HTR-8/SVneo (cell line): ENCODE results near the gene TMC6.
"Not testable (repeated sequence)": the region's sequence is repeated elsewhere in the genome, so short reads cannot be mapped to it uniquely, and the experiment has no call there.

Experiments
- DNase-seq: peaks from one replicate; pipeline ENCODE4 v3.0.0; 2011; ENCODE audit warnings: low spot score, mixed read lengths; ENCODE audit not compliant: insufficient read length
- FAIRE-seq: peaks from 2 replicates; lab custom pipeline; 2011; peaks lifted over from hg19 to GRCh38; lab: Jason Lieb, UNC

Gene TMC6, protein sequence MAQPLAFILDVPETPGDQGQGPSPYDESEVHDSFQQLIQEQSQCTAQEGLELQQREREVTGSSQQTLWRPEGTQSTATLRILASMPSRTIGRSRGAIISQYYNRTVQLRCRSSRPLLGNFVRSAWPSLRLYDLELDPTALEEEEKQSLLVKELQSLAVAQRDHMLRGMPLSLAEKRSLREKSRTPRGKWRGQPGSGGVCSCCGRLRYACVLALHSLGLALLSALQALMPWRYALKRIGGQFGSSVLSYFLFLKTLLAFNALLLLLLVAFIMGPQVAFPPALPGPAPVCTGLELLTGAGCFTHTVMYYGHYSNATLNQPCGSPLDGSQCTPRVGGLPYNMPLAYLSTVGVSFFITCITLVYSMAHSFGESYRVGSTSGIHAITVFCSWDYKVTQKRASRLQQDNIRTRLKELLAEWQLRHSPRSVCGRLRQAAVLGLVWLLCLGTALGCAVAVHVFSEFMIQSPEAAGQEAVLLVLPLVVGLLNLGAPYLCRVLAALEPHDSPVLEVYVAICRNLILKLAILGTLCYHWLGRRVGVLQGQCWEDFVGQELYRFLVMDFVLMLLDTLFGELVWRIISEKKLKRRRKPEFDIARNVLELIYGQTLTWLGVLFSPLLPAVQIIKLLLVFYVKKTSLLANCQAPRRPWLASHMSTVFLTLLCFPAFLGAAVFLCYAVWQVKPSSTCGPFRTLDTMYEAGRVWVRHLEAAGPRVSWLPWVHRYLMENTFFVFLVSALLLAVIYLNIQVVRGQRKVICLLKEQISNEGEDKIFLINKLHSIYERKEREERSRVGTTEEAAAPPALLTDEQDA

DNA sequence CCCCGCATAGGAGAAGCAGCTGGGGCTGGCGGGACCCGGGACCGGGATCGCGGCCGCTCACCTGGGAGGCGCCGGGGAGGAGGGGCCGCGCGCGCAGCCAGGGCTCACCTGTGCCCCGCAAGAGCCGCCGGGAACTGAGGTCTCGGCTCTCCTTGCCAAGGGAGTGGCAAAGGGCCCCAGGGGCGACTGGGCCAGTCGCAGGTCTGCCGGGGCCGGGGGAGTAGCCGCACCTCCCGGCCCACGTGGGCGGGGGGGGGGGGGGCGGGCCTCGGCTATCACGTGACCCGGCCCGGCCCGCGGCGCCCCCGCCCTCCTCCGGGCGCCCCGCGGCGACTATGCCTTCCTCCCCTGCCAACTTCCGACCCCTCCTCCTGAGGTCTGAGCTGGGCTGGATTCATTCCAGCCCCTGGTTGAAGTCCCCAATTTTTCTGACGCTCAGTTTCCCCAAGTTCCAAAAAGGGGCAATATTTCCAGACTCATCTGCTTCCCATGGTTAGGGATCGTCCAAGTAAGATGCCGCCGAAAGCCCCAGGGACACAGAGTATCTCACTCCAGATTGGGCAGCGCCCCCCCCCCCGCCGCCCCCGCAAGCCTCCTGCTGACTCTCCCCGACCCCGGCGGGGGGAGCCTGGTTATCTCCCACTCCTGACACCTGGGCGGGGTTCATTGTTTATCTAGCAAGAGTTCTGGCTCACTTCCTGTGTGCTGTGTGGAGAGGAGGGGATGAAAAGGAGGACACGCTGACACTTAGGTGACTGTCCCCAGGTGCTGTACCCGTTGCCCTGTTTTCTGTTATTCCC lies at the start of gene TMC6:
Gene TMC6, minus strand, starts transcription at position 205 of the 800 bp plus-strand sequence. CDS start 1,923 bp downstream, outside the sequence.
- DNase-seq = peak; percentile 84
- FAIRE-seq = no peak

DNA sequence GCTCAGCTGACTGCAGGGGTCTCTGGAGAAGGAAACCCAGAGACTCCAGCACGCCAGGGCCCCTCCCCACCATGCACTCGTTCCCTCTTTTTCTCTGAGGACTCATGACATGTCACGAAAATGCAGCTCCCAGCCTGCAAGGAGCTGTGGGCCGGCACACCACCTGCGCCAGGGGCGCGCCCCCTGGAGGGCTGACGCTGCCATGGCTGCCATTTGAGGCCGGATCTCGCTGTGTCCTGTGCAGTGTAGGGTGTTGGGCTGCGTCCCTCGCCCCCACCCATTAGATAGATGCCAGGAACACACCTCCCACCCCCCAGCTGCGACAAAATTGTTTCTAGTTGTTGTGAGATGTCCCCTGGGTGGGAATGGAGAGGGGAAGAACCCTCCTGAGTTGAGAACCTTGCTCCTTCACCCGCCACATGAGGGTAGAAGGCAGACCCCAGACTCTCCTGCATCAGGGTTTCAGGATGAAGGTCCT lies 48.0 kb upstream of the TMC6 start:
- DNase-seq = no peak
- FAIRE-seq = no peak

DNA sequence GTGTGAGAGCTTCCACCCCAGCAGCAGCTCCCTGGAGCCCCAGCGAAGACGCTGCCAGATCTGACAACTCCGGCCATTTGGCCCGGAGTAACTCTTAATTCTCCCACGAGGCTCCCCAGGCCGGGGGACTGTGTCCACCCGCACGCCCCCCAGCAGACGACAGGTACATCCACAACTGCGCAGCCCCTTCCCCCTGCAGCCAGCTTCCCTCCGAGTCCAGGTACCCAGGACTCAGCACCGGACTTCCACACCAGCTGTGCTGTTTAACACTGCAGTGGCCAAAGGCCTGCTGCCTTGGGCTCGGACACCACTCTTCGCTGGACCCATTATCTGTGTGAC lies 47.1 kb upstream of the TMC6 start:
- FAIRE-seq = no peak

DNA sequence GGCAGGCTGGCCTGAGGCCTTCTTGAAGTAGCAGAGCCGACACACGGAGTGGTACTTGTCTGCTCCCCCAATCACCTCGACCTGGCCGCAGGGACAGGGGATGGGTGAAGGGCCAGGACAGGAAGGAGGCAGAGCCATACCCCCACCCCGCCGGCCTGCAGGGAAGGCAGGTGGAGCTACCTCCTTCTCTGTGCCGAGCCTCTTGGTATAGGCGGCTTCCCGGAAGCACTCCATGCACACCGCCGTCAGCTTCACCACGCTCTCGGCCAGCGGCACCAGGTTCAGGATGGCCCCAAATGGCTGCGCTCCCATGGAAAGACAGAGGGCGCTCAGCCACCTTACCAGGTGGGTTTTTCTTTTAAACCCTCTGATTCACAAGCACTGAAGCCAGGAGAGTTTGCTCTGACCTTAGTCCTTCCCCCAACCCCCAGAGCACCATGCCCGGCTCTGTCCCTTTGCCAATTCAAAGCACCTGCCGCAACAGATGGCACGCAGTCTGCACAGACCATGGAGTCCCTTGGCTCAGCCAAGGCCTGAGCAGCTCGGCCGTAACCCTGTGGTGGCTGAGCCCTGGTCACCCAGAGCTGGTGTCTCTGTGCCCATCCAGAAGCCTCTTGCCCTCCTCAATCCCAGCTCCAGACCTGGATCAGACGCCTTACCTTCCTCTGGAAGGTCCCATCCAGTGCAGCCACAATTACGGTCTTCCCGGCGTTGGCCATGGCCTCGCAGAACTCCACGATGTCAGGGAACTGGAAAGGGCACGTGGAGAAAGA lies 46.5 kb upstream of the TMC6 start:
- DNase-seq (no peak), FAIRE-seq (no peak)

More for the DNA sequence above, 47.1 kb upstream of the TMC6 start:
- DNase-seq = no peak

DNA sequence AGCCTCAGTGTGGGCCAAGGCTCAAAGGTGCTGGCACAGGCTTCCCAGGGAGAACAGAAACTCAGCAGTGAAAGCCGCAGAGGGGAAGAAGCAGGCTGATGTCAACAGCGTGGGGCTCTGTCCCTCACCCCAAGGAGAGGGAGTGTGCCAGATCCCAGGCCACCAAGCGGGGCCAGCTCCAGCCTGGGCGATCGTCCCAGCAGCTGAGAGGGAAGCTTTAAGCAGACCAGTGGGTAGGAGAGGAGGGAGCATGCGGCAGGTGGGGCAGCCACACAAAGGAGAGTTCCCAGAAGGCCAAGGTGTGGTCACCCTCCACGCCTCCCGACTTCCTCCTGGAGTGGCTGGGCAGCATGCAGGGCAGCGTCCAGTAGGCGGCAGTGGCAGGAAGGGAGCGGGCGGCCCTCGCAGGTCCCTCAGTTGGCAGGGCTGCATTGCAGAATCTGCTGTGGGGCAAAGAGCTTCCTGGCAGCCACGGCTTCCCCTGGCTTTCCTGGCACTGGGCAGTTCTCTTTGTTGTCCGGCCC lies 45.9 kb upstream of the TMC6 start:
- DNase-seq (no peak), FAIRE-seq (no peak)

DNA sequence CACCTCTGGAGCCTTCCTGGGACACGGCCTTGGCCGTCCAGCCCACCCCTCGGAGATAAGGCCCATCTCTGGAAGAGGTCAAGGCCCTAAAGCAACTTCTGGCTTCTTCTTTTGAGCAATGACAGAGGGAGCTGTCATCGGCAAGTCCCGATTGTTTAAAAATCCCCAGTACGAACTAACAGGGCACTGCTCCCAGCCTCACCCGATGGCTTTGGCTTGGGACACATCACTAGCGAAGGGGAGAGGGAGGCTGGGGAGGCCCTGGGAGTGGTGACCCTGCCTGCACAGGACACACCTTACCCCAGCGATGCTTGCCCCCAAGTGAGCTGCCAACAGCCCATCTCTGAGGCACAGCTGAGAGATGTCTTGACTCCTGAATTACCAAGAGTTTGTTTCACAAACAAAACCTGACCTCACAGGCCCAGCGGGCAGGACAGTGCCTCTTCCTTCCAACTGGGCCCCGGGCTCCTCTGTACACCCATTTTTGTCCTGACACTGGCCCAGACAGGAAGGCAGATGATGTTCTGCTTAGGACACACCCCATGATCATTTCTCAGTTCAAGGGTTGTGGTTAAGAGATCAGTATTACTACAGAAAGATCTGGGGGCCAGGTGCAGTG lies 44.7 kb upstream of the TMC6 start:
- DNase-seq = no peak
- no peak for FAIRE-seq

DNA sequence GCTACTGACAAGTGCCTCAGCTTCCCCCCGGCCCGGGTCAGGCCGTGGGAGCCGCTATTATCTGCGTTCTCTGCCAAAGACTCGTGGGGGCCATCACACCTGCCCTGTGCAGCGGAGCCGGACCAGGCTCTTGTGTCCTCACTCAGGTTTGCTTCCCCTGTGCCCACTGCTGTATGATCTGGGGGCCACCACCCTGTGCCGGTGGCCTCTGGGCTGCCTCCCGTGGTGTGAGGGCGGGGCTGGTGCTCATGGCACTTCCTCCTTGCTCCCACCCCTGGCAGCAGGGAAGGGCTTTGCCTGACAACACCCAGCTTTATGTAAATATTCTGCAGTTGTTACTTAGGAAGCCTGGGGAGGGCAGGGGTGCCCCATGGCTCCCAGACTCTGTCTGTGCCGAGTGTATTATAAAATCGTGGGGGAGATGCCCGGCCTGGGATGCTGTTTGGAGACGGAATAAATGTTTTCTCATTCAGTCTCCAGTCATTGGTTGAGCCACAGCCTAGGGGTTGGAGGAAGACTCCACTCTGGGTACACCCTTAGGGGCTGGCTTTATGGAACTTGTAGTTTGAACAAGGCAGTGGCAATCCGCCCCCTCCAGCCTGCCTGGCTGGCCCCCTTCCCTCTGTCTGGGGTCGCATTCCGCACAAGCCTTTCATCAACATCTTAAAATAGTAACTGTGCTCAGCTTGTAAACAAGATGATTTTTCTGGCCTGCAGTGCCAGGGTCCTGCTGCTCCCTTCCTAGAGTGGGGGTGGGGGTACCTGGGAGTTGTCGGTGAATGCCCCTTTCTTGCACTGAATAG lies 43.9 kb upstream of the TMC6 start:
- FAIRE-seq (no peak), DNase-seq (no peak)

DNA sequence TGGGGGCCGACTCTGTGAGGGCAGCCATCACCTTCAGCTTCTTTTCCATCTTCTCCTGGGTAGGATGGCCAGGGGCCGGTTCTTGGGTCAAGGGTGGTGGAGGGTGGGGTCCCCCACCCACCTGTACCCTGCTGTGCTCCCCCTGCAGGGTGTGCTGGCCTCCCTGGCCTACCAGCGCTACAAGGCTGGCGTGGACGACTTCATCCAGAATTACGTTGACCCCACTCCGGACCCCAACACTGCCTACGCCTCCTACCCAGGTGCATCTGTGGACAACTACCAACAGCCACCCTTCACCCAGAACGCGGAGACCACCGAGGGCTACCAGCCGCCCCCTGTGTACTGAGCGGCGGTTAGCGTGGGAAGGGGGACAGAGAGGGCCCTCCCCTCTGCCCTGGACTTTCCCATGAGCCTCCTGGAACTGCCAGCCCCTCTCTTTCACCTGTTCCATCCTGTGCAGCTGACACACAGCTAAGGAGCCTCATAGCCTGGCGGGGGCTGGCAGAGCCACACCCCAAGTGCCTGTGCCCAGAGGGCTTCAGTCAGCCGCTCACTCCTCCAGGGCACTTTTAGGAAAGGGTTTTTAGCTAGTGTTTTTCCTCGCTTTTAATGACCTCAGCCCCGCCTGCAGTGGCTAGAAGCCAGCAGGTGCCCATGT lies 43.2 kb upstream of the TMC6 start:
- not testable (repeated sequence) for DNase-seq, FAIRE-seq

DNA sequence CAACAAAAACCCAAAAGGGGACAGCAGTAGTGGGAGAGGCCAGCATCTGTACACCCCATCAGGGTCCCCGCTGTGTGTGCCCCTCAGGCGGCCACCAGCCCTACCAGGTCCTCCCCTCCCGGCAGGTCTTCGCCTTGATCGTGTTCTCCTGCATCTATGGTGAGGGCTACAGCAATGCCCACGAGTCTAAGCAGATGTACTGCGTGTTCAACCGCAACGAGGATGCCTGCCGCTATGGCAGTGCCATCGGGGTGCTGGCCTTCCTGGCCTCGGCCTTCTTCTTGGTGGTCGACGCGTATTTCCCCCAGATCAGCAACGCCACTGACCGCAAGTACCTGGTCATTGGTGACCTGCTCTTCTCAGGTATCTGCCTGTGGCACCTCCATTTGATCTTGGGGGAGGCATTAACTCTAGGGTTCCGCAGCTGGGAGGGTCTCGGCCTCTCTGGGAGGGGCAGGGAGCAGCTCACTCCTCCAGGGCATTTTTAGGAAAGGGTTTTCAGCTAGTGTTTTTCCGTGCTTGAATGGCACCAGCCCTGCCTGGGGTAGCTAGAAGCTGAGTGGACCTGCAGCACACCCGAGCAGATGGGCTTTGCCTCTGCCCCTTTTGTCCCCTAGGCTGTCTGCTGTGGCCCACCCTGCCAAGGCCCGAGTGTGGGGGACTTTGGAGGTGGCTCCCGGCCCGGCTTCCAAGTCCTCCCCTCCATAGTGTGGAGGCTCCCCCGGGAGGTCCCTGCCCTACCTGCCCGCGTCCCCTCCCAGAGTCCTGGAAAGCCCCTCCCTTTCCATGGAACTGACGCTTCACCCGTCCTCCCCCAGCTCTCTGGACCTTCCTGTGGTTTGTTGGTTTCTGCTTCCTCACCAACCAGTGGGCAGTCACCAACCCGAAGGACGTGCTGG lies 42.4 kb upstream of the TMC6 start:
- DNase-seq (no peak), FAIRE-seq (no peak)

DNA sequence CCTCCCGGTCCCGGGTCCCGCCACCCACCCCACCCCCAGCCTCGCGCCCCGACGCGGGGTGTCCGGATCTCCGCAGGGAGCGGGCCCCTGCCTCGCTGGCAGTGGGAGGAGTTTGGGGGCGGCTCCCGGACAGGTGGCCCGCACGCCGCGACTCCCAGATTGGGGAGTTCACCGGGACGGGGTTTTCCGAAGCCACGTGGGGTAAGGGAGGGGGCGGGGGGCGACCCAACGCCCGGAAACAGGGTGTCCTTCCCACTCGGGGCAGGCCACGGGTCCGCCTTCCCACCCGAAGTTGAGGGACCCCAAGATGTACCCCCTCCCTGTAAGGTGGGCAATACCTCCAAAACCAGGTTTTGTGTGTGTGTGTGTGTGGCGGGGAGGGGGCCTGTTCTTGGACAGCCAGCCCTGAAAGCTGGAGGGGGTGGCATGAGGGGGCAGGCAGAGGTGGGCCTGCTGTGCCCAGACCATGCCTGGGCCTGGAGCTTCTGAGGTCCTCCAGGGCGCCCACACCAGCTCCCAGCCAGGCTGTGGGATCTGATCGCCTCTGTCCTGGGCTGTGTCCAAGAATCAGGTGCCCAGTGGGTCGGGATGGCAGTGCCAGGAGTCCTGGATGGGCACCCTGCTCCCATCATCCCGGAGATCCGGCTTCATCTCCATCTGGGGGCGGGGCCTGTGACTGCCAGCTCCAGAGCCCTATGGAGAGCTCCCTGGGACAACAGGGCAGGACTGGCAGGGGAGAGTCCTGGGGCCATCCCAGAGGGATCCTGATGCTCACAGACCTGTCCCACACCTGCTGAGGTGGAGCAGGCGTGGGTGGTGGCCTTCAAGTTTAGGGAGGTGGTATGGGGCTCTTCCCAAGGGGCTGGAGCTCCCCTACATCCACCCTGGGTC lies 40.6 kb upstream of the TMC6 start:
- peak; percentile 4 for FAIRE-seq
- DNase-seq = peak; percentile 91

DNA sequence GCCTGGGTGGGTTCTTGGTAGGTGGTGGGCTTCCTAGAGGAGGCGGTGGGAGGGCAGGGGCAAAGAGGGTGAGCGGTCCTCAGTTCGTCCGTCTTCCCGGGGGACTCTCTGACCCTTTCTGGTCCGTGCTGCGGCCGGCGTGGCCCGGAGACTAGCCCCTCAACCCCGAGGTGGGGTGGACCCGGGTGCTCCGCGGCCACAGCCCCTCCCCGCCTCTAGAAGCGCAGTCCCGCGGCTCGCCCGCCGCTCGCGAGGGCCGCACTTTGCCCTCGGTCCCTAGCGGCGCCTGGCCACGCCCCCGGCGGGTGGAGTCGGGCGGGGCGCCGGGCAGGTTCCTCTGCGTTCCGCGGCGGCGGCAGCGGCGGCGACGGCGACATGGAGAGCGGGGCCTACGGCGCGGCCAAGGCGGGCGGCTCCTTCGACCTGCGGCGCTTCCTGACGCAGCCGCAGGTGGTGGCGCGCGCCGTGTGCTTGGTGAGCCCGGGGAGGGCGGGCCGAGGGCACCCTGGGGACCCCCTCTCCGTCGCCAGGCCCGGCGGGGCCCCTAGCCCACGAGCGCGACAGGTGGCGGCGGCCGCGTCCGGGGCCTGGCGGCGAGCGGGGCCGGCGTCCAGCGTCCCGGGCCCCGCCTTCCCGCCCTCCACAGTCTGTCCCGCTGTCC lies 39.8 kb upstream of the TMC6 start, which contains the start of gene SYNGR2:
Gene SYNGR2, plus strand, starts transcription at position 340 of the 661 bp plus-strand sequence. Its CDS starts 36 bp downstream, at position 376.
- peak; percentile 88 for DNase-seq
- FAIRE-seq = peak; percentile 92

DNA sequence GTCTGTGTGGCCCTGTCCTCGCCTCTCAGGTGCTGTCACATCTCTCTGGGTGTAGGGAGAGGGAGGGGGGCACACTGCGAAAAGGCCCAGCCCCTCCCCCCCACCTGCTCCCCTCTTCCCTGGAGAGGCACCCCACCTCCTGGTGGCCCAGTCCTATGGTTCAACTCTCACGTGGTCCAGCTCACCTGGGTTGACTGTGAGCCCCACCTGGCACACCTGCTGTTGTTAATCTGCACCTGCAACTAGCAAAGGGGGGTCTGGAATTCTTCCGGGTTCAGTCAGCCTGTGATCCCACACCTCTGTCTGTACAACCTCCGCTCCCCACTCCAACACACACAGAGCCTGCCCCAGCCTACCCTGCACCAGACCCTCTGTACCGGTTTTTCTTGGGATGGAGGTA lies 37.9 kb upstream of the TMC6 start:
- no peak for DNase-seq

DNA sequence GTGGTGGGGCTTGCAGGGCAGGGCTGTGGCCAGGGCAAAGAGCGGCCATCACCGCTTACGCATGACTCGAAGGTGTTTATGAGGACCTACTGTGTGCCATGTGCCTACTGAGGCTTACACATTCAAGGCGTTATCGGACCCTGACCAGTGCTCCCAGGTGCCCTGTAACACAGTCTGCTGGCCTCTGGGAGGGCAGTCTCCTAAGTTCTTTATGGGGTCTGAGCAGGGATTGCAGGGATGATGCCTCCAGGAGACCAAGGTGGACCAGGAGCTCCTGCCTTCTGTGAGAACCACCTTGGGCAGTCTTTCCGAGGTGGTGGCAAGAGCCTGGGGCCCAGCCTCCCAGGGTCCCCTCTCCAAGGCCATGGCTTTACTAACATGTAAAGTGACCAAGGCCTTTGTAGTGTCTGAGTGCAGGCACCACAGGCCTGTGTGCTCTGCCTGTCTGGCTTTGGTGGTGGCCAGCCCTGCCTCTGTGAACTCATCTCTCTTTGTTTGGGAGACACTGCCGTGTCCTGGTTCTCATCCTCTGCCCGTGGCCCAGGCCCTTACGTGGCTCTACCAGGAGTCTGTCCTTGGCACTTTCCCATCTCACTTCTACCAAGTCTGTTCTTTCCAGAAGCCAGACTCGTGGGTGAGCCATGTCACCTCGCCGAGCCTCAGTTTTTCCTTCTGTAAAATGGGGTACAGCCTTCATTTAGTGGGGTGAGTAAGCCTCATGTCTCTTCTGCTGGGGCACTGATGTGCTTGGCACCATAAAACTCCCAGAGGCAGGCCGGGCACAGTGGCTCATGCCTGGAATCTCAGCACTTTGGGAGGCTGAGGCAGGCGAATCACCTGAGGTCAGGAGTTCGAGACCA lies 36.4 kb upstream of the TMC6 start:
- no peak for FAIRE-seq
- no peak for DNase-seq

More for the DNA sequence above, 37.9 kb upstream of the TMC6 start:
- FAIRE-seq = peak; percentile 59
